Measurements from ENCODE around the gene GKN2. TPM values are rescaled to one million over a fixed set of nuclear protein-coding genes. Genes with fewer than 3 reads are reported as not detected.

The GKN2 gene
- total and polyA plus RNA-seq, 2 of the 13 experiments (the other 11 are each of a cell fraction or from before 2014, with no cell fraction given): not detected

DNA sequence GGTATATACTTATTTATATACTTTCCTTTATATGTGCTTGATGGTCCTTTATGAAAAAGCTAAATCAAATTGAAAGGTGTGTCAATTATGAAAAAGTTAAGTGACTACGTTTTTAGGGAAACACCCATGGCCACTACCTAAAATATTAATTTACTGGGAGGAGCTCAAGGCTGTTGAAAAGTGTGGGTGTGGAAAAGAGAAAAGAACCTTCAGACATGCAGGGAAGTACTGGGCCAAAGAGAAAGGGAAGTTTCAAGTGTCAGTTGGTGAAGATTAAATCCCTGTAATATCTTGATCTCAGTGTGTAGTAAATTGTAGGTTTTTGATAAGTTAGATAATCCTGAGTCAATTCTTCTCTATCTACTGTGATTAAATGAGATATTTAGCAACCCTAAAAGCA lies 15.5 kb upstream of the GKN2 start:
- ATAC-seq: no peak
- ChIA-PET CTCF (ENCODE audit: low intra/inter-chr PET ratio, low total read pairs) (no interaction called here), POLR2A (no interaction called here)
- Histone ChIP-seq H3K36me3 (replicated peaks in 1 of 2; ENCODE audit: control insufficient read depth in 1 of 2, insufficient read depth in 2 of 2, low read length in 2 of 2) (no peaks in the 10 kb centered on the region), H3K9me3 (ENCODE audit: low read length) (no peaks in the 10 kb centered on the region), H3K9ac (ENCODE audit: insufficient read depth, low read depth, low read length) (no peak overlapping the region), H3K4me2 (ENCODE audit: low read depth, low read length) (no peak overlapping the region), H3K27me3 (ENCODE audit: control insufficient read depth in 1 of 2, insufficient read depth in 2 of 2, low read length in 2 of 2) (peaks cover 0 to 34% of the 10 kb centered on the region in 2 experiments; a peak in 3 of 5 replicates), H3K4me1 (ENCODE audit: insufficient read depth, low read length) (no peaks in the 10 kb centered on the region), H3K27ac (ENCODE audit: extremely low read length, insufficient read depth, low read length) (no peak overlapping the region), H2AFZ (ENCODE audit: low read length) (no peak overlapping the region), H4K20me1 (ENCODE audit: insufficient read depth, low read length) (no peaks in the 10 kb centered on the region), H3K4me3 (replicated peaks in 1 of 3; ENCODE audit: insufficient read depth in 1 of 3, low read depth in 2 of 3, low read length in 3 of 3) (no peak overlapping the region), H3K79me2 (ENCODE audit: insufficient read depth, low read length) (no peaks in the 10 kb centered on the region)
- 14% methylated on average over 1 of the region's 1 CpG for WGBS (ENCODE audit: low lambda C conversion rate)
- intact Hi-C loops (cut with micrococcal nuclease; ENCODE audit: unreplicated experiment) (no loop called here), in situ Hi-C loops (cut with HindIII; ENCODE audit: extremely low pct_ligation_motif_present, low pct_unique_long_range_greater_than_20kb) (no loop called here)
- BruUV-seq (replicated peaks): no TSS peak
- TF ChIP-seq PRMT3 (CRISPR knock-in tag; IDR thresholded peaks at IDR 0.05; ENCODE audit: borderline replicate concordance, low read depth): no peak
- no peak for TF ChIP-seq ZNF672 (CRISPR knock-in tag; IDR thresholded peaks at IDR 0.05)
- TF ChIP-seq NR3C1 (CRISPR knock-in tag; IDR thresholded peaks at IDR 0.05): no peak
- no peak for TF ChIP-seq POLR2AphosphoS5 (IDR thresholded peaks at IDR 0.05; ENCODE audit: low read depth, low read length)
- no peak for TF ChIP-seq GATAD2A (CRISPR knock-in tag; IDR thresholded peaks at IDR 0.05)
- TF ChIP-seq ADNP (CRISPR knock-in tag; IDR thresholded peaks at IDR 0.05): no peak
- no peak for TF ChIP-seq MBD4 (IDR thresholded peaks at IDR 0.05; ENCODE audit: borderline replicate concordance, low read length)
- no peak for TF ChIP-seq SNRNP70 (IDR thresholded peaks at IDR 0.05; ENCODE audit: low read depth, low read length)
- no peak for TF ChIP-seq JARID2 (CRISPR knock-in tag; IDR thresholded peaks at IDR 0.05; ENCODE audit: insufficient replicate concordance)
- TF ChIP-seq, protein P1, sequence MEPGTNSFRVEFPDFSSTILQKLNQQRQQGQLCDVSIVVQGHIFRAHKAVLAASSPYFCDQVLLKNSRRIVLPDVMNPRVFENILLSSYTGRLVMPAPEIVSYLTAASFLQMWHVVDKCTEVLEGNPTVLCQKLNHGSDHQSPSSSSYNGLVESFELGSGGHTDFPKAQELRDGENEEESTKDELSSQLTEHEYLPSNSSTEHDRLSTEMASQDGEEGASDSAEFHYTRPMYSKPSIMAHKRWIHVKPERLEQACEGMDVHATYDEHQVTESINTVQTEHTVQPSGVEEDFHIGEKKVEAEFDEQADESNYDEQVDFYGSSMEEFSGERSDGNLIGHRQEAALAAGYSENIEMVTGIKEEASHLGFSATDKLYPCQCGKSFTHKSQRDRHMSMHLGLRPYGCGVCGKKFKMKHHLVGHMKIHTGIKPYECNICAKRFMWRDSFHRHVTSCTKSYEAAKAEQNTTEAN (CRISPR knock-in tag; conservative IDR thresholded peaks at IDR 0.05): no peak
- no peak for TF ChIP-seq ZNF883 (CRISPR knock-in tag; IDR thresholded peaks at IDR 0.05; ENCODE audit: not compliant biosample characterization)
- TF ChIP-seq AGO1 (IDR thresholded peaks at IDR 0.05; ENCODE audit: low read depth, low read length, poor library complexity, severe bottlenecking): no peak
- TF ChIP-seq ZNF614 (CRISPR knock-in tag; IDR thresholded peaks at IDR 0.05; ENCODE audit: borderline replicate concordance): no peak
- TF ChIP-seq ZNF256 (CRISPR knock-in tag; conservative IDR thresholded peaks at IDR 0.05): no peak
- no peak for TF ChIP-seq NRL (CRISPR knock-in tag; IDR thresholded peaks at IDR 0.05; ENCODE audit: borderline replicate concordance)
- TF ChIP-seq RFX5 (IDR thresholded peaks at IDR 0.05; ENCODE audit: low read depth, low read length): no peak
- DNase-seq (ENCODE audit: low spot score): no peak
- FAIRE-seq: no peak
